Superior temporal gyrus (tissue), 1 donor: ENCODE measurements around the gene FAM107B.
A peak's percentile ranks its signal among the peaks of the same experiment; 100 is the strongest.

Experiments used
- DNase-seq: peaks from one replicate; pipeline ENCODE4 v3.0.0-alpha.2; 2016; ENCODE audit errors: extremely low spot score

FAM107B gene

GRCh38 chr10:14779001-14779651 lies 4.4 kb upstream of the FAM107B start:
- DNase-seq: no peak

DNA sequence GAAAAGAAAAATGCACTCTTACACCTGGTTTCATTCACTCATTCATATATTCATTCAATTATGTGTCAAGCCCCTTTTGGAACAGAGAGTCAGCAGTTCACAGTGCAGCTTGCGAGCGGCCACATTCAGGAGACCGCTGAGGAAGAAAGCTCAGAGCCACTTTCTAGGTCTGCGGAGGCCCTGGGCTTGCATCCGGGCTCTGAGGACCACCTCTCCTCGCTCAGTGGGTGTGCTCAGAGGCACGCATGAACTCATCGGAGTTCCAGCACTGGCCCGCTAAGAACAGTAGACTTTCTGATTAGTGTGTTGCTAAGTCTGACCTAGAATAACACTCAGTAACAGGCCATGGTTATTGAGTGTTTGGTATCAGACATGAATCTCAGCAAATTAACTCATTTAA lies 1.8 kb upstream of the FAM107B start:
- DNase-seq: no peak

- no peak for DNase-seq
Measured at GRCh38 chr10:14775656-14776055, 959 bp upstream of the FAM107B start.

- no peak for DNase-seq
Measured at GRCh38 chr10:14774214-14774580, 500 bp downstream of the FAM107B start.

DNA sequence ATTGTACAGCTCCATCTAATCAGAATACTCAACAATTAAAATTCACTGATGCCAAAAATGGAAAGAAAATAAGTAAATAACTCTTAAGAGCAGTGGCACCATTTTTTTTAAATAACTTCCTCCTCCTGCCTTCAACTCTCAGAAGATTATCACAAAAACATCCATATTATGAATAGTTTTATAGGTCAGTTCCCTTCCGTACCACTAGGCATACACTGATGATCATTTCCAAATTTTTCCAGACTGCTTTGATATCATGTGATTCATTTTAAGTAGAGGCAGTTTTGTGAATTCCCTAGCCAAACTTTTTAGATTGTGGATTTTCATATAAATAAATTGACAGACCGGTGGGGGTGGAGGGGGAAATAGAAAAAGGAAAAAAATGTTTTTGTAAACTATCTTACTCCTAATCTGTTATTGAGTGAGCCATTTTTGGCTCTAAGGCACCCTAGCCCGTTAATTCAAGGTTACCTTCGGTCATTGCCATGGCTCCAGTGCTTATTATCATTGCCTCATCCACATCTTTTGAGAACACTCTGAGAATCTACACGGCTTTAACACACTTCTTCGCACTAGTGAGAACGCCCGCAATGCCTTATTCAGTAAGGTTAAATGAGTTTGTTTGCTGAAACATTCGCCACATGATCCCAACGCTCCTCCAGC lies 1.0 kb downstream of the FAM107B start:
- DNase-seq: no peak

GRCh38 chr10:14772399-14772798 lies 2.3 kb downstream of the FAM107B start:
- DNase-seq: no peak

- DNase-seq: no peak
Measured at GRCh38 chr10:14770927-14771326, 3.8 kb downstream of the FAM107B start.

DNA sequence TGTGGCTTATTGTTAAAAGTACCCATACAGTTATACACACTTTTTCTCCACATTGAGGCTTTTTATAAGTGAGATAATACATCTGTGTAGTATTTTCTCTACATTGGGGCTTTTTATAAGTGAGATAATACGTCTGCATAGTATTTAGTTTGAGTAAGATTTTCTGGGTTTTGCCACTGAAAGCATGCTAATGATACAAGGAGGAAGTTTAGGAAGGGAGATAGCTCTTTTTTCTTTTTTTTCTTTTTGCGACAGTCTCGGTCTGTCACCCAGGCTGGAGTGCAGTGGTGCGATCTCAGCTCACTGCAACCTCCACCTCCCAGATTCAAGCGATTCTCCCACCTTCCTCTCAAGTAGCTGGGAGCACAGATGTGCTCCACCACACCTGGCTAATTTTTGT lies 13.3 kb downstream of the FAM107B start:
- no peak for DNase-seq

DNA sequence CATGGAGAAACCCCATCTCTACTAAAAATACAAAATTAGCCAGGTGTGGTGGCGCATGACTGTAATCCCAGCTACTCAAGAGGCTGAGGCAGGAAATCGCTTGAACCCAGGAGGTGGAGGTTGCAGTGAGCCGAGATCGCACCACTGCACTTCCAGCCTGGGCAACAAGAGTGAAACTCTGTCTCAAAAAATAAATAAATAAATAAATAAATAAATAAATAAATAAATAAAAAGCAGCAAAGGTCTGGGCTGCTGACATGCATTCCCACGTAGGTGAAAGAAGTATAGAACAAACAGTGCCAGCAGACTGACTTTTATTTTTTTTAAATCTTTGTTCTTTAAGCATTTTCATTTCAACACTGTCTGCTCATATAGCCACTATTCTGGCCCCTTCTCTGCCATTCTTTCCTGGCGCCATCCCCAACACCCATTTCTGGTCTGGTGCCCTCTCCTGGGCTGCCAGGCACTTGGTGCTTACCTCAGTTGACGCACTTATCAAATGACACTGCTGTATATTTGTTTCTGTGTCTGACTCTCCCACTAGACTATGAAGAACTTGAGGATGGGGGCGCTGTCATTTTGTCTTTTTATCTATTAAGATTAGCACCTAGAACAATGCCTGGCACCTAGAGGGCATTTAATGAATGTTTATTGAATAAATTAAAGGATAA lies 15.6 kb downstream of the FAM107B start:
- no peak for DNase-seq

DNA sequence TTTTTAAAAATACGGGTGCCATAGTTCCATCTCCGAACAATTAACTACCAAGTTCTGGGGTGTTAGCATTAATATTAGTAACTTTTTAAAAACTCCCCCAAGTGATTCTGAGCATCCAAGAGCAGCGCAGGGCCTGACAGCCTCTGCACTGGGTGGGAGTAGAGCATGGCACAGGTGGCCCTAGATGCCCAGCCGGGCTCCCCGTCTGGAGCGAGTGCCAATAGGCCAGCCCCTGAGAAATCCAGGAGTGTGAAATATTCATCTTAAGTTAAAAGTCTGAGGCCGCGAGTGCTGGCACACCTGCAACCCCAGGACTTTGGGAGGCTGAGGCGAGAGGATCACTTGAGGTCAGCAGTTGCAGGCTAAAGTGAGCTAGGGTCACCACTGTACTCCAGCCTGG lies 16.2 kb downstream of the FAM107B start:
- no peak for DNase-seq

DNA sequence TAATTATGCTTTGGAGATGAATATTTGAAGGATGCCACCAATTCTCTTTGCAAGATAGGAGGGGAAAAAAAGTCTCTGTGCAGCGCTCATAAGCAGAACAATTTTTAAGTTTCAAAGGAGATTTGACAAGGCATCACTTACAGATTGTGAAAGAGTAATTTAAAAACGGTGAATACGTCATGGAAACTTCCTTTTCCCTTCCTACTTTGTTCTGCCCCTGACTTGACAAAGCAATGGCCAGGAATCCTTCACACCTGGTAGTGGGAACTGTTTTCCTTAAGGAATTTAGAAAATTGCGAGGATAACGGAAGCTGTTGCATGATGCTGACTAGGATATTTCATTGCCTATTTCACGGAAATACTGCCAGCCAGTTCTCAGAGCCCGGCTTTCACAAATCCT lies 16.7 kb downstream of the FAM107B start:
- no peak for DNase-seq

DNA sequence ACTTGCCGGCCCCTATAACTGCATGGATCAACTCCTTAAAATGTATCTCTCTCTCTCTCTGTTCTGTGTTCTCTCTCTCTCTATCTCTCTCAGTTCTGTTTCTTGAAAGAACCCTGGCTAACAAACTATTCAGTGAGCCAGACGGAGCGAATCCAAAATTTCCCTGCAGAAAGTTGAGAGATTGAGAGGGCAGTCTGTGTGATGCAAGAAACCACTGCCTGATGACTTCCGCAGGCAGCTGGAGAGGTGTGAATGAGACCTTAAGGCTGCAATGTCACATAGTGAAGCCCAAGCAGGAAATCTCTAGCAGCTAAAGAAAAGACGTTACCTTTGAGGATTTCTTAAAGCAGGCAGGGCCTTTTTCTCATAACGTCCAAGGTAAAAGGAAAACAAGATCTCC lies 17.3 kb downstream of the FAM107B start:
- no peak for DNase-seq

DNA sequence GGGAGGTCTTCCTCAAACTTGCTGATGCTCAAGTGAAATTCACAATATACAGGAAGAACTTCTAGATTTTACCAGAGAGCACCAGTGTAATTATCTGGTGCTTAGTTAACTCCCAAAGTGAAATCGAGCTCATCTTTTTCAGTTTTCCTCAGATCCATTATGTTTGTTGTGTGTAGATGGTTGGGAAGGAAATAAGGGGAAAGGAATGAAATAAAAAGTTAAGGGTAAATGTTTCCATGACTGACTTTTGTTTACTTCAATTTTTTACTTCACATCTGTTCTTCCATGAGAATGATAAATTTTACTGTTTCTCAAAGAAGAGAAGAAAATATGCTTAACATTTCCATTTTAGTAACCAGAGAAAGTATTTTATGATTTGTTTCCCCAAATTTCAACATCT lies 21.3 kb downstream of the FAM107B start:
- DNase-seq: no peak

- DNase-seq: no peak
Measured at GRCh38 chr10:14751921-14752320, 22.8 kb downstream of the FAM107B start.

DNA sequence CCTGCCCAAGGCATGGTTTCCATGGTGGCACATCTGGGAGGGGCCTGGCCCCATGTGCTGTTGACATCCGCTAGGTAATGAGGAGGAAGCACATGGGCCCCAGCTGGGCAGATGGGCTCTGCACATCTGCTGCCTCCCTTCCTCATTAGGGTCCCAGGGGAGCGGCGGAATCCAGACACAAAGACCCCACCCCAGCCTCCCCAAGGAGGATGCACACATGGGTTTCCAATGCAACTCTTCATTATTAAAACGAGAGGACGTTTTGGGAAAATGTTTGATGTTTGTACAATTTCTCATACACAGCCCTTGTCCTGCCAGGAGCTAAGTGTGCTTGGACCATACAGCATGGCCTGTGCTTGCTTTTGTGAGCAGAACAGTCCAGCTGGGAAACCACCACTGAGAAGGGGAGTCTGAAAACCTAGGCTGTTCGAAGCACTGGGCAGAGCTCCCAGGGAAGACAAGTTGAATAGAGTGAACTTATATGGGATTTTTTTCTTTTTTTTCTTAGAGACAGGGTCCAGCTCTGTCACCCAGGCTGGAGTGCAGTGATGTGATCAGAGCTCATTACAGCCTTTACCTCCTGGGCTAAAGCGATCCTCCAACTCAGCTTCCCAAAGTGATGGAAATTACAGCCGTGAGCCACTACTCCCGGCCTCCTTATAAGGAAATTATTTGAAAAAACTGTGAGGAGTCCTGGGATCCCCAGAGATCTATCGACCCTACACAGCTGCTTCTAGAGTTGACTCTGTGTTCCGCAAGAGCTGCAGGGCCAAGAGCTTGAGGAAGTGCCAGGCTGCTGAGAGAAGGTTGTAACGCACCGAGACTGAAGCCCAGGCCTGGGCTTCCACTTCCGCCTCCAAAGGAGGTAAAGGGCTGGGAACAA lies 23.4 kb downstream of the FAM107B start:
- no peak for DNase-seq

DNA sequence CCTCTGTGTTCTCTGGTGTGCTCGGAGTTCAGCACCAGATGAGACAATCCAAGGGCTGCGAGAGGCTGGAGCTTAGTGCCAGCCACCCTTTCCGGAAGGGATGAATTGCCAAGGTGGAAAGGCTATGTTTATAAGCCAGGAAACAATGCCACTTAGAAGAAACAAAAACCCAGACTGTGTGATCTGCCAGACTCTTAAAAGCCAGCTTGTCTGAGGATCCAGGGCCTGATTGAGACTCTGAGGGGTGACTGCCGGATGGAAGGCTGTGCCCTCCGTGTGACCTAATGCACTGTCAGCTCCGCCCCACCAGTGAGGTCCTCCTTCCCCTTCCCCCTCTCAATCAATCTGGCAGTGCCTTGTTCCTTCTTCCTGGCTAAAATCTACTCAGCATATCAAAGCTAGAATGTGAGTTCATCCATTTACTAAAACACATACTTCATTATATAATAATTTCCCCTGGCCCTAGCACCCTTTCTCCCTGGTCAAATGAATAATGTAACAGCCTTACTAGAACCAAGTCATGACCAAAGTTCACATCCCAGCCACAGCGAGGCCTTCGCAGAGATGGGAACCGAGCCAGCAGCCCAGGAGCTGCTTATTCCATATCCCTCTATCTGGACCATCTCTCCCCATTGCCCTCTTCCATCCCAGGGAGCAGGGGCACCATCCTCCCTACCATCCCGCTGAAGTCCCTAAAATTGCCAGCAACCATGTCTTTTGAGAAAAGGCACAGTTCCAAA lies 25.5 kb downstream of the FAM107B start:
- DNase-seq: no peak

- DNase-seq: no peak
Measured at GRCh38 chr10:14748441-14748840, 26.3 kb downstream of the FAM107B start.

DNA sequence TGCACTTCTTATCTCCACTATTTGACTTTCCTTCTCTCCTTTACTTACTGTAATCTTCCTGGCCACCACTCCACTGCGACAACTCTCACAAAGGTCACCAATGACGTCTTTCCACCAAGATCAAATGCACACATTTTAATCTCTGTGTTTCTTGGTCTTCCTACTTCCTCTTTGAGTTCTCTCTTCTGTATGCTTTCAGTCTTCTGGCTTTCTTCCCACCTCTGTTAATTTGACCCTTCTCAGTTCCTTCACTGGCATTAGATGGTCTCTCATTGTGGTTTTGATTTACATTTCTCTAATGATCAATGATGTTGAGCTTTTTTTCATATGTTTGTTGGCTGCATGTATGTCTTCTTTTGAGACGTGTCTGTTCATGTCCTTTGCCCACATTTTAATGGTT lies 31.9 kb downstream of the FAM107B start:
- no peak for DNase-seq

GRCh38 chr10:14742382-14742781 lies 32.3 kb downstream of the FAM107B start:
- DNase-seq: no peak

DNA sequence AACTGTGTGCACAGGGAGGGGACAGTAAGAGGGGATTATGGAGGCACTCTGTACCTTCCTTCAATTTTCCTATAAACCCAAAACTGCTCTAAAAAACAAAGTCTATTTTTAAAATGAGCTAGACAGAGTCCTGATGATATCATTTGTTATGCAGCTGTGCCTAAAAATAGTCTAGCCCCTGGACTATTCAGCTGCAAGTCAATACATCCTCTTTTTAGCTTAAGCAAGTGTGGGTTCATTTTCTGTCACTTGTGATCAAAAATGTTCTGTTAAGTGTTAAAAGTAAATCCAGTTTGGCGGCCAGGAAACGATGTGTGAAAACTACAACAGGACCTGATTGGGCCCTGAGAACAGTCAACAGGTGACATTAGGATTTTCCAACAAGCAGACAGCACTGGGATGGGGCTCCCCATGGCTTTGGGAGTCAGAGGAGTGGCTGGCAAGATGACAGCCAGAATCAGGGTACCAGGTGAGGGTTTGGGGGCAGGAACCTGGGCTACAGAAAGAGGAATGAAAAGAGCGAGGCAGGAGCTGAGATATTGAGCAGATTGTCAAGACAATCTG lies 33.9 kb downstream of the FAM107B start:
- no peak for DNase-seq

DNA sequence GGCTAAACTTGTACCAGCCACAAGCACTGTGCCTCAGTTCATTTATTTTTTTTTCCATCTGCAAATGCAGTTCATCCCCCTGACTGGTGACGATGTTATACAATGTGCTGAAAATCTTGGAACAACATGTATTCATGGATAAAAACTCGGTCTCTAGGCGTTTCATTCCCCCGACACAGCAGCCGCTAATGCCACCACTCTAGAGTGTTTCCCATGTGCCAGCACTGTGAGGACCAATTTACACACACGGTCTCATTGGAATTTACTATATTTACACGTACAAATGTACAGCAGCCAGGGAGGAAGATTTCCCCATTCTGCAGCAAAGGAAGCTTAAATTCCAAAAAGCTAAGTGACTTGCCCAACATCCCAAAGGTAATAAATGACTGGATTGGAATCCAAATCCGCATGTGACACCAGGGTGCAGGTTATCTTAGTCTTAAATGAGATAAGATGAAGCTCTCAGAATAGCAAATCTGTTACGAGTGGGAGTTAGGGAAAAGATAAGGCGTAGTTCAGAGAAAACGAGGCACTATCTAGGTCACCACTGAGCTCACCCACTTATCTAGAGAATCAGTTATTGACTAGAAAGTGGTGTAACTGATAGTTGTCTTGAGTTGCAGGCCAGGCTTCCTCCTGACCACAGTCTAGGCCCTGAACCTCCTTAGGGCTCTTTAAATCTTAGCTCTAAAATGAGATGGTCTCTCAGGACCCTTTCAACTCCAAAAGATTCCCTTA lies 36.7 kb downstream of the FAM107B start:
- DNase-seq: peak; percentile 23
